Mesodermal cell (in vitro differentiated cells): ENCODE results near the gene JCAD.
"Not testable (repeated sequence)": the region's sequence is repeated elsewhere in the genome, so short reads cannot be mapped to it uniquely, and the experiment has no call there.

ENCODE experiments used
- H3K27ac ChIP-seq: 2 replicates; pipeline ENCODE4 v1.7.0; 2013; ENCODE audit warnings: mild to moderate bottlenecking, low read depth, low read length, moderate library complexity; ENCODE audit not compliant: severe bottlenecking
- H3K36me3 ChIP-seq: 2 replicates; pipeline ENCODE4 v1.7.1; 2013; ENCODE audit warnings: mild to moderate bottlenecking, low read length, moderate library complexity; ENCODE audit not compliant: control insufficient read depth, insufficient read depth
- H3K4me1 ChIP-seq: one replicate; pipeline ENCODE4 v1.7.1; 2013; ENCODE audit warnings: mild to moderate bottlenecking, low read length; ENCODE audit not compliant: insufficient read depth, control insufficient read depth, poor library complexity, severe bottlenecking
- H3K4me3 ChIP-seq: 2 replicates; pipeline ENCODE4 v1.7.0; 2013; ENCODE audit warnings: low read length, control low read depth, mild to moderate bottlenecking; ENCODE audit not compliant: insufficient read depth, poor library complexity, severe bottlenecking; ENCODE audit errors: extremely low read depth
- H3K9me3 ChIP-seq: 2 replicates; pipeline ENCODE4 v1.7.1; 2013; ENCODE audit warnings: mild to moderate bottlenecking, low read length, moderate library complexity; ENCODE audit not compliant: control insufficient read depth
- WGBS, 2 experiments: methylation state at CpG; one replicate each; pipeline ENCODE4 v1.1.5; 2013; ENCODE audit warnings: missing lambda C conversion rate in 2 of 2; ENCODE audit not compliant: insufficient coverage in 2 of 2; 5-methylcytosine and 5-hydroxymethylcytosine counted together

JCAD gene

GRCh38 chr10:29987471-29987870, 71.9 kb downstream of the JCAD start:
- H3K9me3 ChIP-seq, result peaks cover 11% of the 10 kb centered on the region
- WGBS, 2 experiments, result 100% methylated on average over 1 of the region's 4 CpGs; no CpG with 5 or more reads in 1 of the 2 experiments
- H3K4me3 ChIP-seq, result no peak overlapping the region
- H3K4me1 ChIP-seq, result no peaks in the 10 kb centered on the region
- H3K36me3 ChIP-seq, result no peaks in the 10 kb centered on the region
- no peak overlapping the region for H3K27ac ChIP-seq

GRCh38 chr10:29982997-29983648, 76.3 kb downstream of the JCAD start:
- WGBS, 2 experiments, result 100% methylated on average over 1 to 2 of the region's 2 CpGs
- no peaks in the 10 kb centered on the region for H3K36me3 ChIP-seq
- H3K9me3 ChIP-seq, result peaks cover 14% of the 10 kb centered on the region
- H3K4me1 ChIP-seq, result no peaks in the 10 kb centered on the region
- no peak overlapping the region for H3K4me3 ChIP-seq
- no peak overlapping the region for H3K27ac ChIP-seq

- H3K27ac ChIP-seq, result no peak overlapping the region
- no peak overlapping the region for H3K4me3 ChIP-seq
- H3K9me3 ChIP-seq, result peaks cover 14% of the 10 kb centered on the region
- no peaks in the 10 kb centered on the region for H3K36me3 ChIP-seq
- 78 to 90% methylated on average over 1 to 3 of the region's 3 CpGs for WGBS, 2 experiments
- H3K4me1 ChIP-seq, result no peaks in the 10 kb centered on the region
Measured at GRCh38 chr10:29981510-29981909, 77.9 kb downstream of the JCAD start.

GRCh38 chr10:29980084-29980483, 79.3 kb downstream of the JCAD start:
- Histone ChIP-seq H3K36me3 (no peaks in the 10 kb centered on the region), H3K9me3 (peaks cover 18% of the 10 kb centered on the region), H3K4me3 (no peak overlapping the region), H3K4me1 (no peaks in the 10 kb centered on the region), H3K27ac (no peak overlapping the region)
- WGBS, 2 experiments, result no CpG with 5 or more reads among the region's 2 CpGs

GRCh38 chr10:29979421-29979779, 80.0 kb downstream of the JCAD start:
- H3K9me3 ChIP-seq, result peaks cover 25% of the 10 kb centered on the region
- H3K27ac ChIP-seq, H3K4me1 ChIP-seq, H3K36me3 ChIP-seq, H3K4me3 ChIP-seq: not testable (repeated sequence)
- 86 to 89% methylated on average over 1 of the region's 2 CpGs for WGBS, 2 experiments

GRCh38 chr10:29977171-29977570, 82.2 kb downstream of the JCAD start:
- Histone ChIP-seq H3K27ac (no peak overlapping the region), H3K9me3 (peaks cover 12% of the 10 kb centered on the region), H3K4me3 (no peak overlapping the region), H3K36me3 (no peaks in the 10 kb centered on the region), H3K4me1 (no peaks in the 10 kb centered on the region)
- WGBS, 2 experiments, result 93 to 100% methylated on average over 1 to 2 of the region's 4 CpGs

- Histone ChIP-seq H3K27ac (no peak overlapping the region), H3K36me3 (no peaks in the 10 kb centered on the region), H3K9me3 (peaks cover 12% of the 10 kb centered on the region), H3K4me3 (no peak overlapping the region), H3K4me1 (no peaks in the 10 kb centered on the region)
- no CpG with 5 or more reads among the region's 2 CpGs for WGBS, 2 experiments
Measured at GRCh38 chr10:29976134-29976533, 83.3 kb downstream of the JCAD start.

GRCh38 chr10:29974773-29975172, 84.6 kb downstream of the JCAD start:
- Histone ChIP-seq H3K4me3 (no peak overlapping the region), H3K9me3 (peaks cover 12% of the 10 kb centered on the region)

GRCh38 chr10:29973921-29974320, 85.5 kb downstream of the JCAD start:
- Histone ChIP-seq H3K4me1 (no peaks in the 10 kb centered on the region), H3K27ac (no peak overlapping the region), H3K36me3 (no peaks in the 10 kb centered on the region), H3K9me3 (peaks cover 12% of the 10 kb centered on the region), H3K4me3 (no peak overlapping the region)
- 80% methylated on average over 5 of the region's 5 CpGs; no CpG with 5 or more reads in 1 of the 2 experiments for WGBS, 2 experiments

More at GRCh38 chr10:29974773-29975172, 84.6 kb downstream of the JCAD start:
- 91 to 100% methylated on average over 1 to 3 of the region's 3 CpGs for WGBS, 2 experiments
- Histone ChIP-seq H3K36me3 (no peaks in the 10 kb centered on the region), H3K4me1 (no peaks in the 10 kb centered on the region), H3K27ac (no peak overlapping the region)

GRCh38 chr10:29970576-29970975, 88.8 kb downstream of the JCAD start:
- Histone ChIP-seq H3K27ac (no peak overlapping the region), H3K9me3 (peaks cover 12% of the 10 kb centered on the region), H3K4me3 (no peak overlapping the region), H3K36me3 (no peaks in the 10 kb centered on the region), H3K4me1 (no peaks in the 10 kb centered on the region)
- WGBS, 2 experiments, result 90 to 100% methylated on average over 2 of the region's 2 CpGs

- Histone ChIP-seq H3K27ac (no peak overlapping the region), H3K4me3 (no peak overlapping the region), H3K9me3 (peaks cover 7% of the 10 kb centered on the region), H3K36me3 (no peaks in the 10 kb centered on the region), H3K4me1 (no peaks in the 10 kb centered on the region)
- 73 to 85% methylated on average over 5 to 6 of the region's 6 CpGs for WGBS, 2 experiments
Measured at GRCh38 chr10:29970012-29970396, 89.4 kb downstream of the JCAD start.
